Stimulated activated effector memory CD8-positive, alpha-beta T cell treated with anti-CD3 and anti-CD28 coated beads, Interleukin-12 subunit alpha, Interleukin-12 subunit beta, amount 100 ng/mL, for 72 hours (primary cell): Measurements from ENCODE around the gene ITSN2.
A peak's percentile ranks its signal among the peaks of the same experiment; 100 is the strongest.
"Not testable (repeated sequence)": the region's sequence is repeated elsewhere in the genome, so short reads cannot be mapped to it uniquely, and the experiment has no call there.

Source experiments
- ATAC-seq: fragments of 150-1000 bp; cut with Tn5 transposase; 2 replicates; pipeline ENCODE4 v1.10.0; 2021
- DNase-seq, 2 donors: peaks; one replicate each; pipeline ENCODE4 v3.0.0; 2021 to 2022; ENCODE audit warnings: low spot score in 2 of 2
- H3K27ac Mint-ChIP-seq: one replicate; pipeline ENCODE4 v1.8.0; 2022; ENCODE audit warnings: mild to moderate bottlenecking, mixed read lengths
- H3K36me3 Mint-ChIP-seq: one replicate; pipeline ENCODE4 v1.8.0; 2022; ENCODE audit warnings: mild to moderate bottlenecking, mixed read lengths
- H3K4me1 Mint-ChIP-seq: one replicate; pipeline ENCODE4 v1.8.0; 2022; ENCODE audit warnings: mixed read lengths
- H3K4me3 Mint-ChIP-seq: one replicate; pipeline ENCODE4 v1.8.0; 2022; ENCODE audit warnings: mild to moderate bottlenecking, mixed read lengths
- H3K9me3 Mint-ChIP-seq: one replicate; pipeline ENCODE4 v1.8.0; 2022; ENCODE audit warnings: mixed read lengths

ITSN2 gene

DNA sequence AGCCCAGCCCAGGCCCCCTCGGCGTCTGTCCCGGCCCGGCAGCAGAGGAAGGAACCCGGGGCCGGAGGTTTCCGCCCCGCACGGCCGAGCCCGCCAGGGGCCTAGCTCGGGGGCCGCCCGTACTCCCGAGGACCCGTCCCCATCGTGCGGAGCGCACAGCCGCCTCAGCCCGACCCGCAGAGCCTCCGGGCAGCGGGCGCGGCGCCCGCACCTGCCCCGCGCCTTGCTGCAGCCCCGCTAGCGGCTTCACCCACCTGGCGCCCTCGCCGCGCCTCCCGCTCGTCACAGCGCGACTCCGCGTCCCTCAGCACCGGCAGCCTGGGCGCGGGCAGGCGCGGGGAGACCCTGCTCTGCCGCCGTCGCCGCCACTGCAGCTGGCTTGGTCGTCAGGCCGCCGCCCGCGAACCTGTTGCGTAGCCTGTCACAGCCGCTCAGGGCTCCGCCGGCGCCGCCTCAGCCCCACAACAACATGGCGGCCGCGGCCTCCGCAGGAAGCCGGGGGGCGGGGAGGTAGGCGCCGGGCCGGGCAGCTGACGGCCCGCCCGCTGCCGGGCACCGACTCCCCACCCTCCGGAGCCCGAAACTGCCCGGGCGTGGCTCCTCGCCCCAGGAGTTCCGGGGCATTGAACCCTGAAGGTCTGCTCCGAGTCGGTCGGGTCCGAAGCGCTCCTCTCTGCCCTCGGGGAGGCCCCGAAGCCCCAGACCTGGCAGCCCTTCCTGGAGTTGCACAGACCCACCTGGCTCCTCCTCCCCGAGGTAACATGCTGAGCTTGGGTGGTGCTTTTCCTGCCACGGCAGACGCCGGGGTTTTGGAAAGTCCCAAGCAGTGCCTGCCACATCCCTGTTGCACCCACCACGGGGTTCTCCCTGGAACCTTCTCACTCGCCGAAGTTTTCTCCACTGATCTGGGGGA lies at the start of gene ITSN2:
Gene ITSN2 (minus strand): TSS at position 487 of the 913 bp plus-strand sequence. CDS start 32,454 bp downstream, outside the sequence.
- peaks cover 26% of the 10 kb centered on the region for H3K4me1 Mint-ChIP-seq
- DNase-seq (peak; percentile 79 to 92), ATAC-seq (peak; percentile 95)
- H3K36me3 Mint-ChIP-seq = peaks cover 21% of the 10 kb centered on the region
- H3K4me3 Mint-ChIP-seq = peak within 1 kb of the TSS; percentile 79
- H3K27ac Mint-ChIP-seq = peak within 1 kb of the TSS; percentile 96
- H3K9me3 Mint-ChIP-seq = no peaks in the 10 kb centered on the region

GRCh38 chr2:24409171-24409570 lies 48.8 kb upstream of the ITSN2 start:
- no peaks in the 10 kb centered on the region for H3K36me3 Mint-ChIP-seq
- no peaks in the 10 kb centered on the region for H3K4me1 Mint-ChIP-seq
- no peak overlapping the region for H3K27ac Mint-ChIP-seq
- no peaks in the 10 kb centered on the region for H3K9me3 Mint-ChIP-seq
- DNase-seq (no peak), ATAC-seq (no peak)
- H3K4me3 Mint-ChIP-seq = no peak overlapping the region

DNA sequence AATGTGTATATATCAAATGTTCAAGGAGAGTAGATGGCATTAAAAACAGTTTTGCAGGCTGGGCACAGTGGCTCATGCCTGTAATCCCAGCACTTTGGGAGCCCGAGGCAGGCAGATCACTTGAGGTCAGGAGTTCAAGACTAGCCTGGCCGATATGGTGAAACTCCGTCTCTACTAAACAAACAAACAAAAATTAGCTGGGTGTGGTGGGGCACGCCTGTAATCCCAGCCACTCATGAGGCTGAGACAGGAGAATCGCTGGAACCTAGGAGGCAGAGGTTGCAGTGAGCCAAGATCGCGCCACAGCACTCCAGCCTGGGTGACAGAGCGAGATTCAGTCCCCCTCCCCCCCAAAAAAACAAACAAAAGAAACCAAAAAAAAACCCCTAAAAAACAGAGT lies 48.4 kb upstream of the ITSN2 start:
- not testable (repeated sequence) for DNase-seq, H3K4me3 Mint-ChIP-seq, H3K9me3 Mint-ChIP-seq, H3K4me1 Mint-ChIP-seq, H3K36me3 Mint-ChIP-seq, ATAC-seq, H3K27ac Mint-ChIP-seq

DNA sequence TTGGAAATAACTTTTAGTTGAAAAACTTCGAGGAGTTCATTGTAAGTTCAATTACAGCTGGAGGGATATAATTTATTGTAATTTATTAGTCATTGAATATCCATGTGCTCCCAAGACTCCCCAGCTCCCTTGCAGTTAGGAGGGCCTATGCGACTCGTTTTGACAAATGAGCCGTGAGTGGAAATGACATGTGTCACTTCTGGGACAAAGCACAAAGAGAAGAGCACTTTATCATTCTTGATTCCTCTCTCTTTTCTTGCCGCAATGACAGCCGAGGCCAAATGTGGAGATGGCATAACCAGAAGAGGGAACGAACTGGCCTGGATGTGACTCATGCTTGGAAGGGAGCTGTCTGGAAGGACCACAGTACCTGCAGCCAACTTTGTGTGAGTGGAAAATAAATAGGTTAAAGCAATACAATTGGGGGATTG lies 44.2 kb upstream of the ITSN2 start:
- H3K4me1 Mint-ChIP-seq = no peaks in the 10 kb centered on the region
- no peak overlapping the region for H3K4me3 Mint-ChIP-seq
- no peaks in the 10 kb centered on the region for H3K9me3 Mint-ChIP-seq
- DNase-seq = no peak
- ATAC-seq = no peak
- H3K27ac Mint-ChIP-seq = no peak overlapping the region
- no peaks in the 10 kb centered on the region for H3K36me3 Mint-ChIP-seq

- Mint-ChIP-seq H3K36me3 (no peaks in the 10 kb centered on the region), H3K4me1 (no peaks in the 10 kb centered on the region), H3K9me3 (no peaks in the 10 kb centered on the region), H3K27ac (no peak overlapping the region), H3K4me3 (no peak overlapping the region)
- DNase-seq = no peak
- no peak for ATAC-seq
Observed at GRCh38 chr2:24403832-24404212, 43.5 kb upstream of the ITSN2 start.

GRCh38 chr2:24403168-24403831 lies 43.0 kb upstream of the ITSN2 start:
- no peak for ATAC-seq
- Mint-ChIP-seq H3K27ac (no peak overlapping the region), H3K4me1 (no peaks in the 10 kb centered on the region), H3K4me3 (no peak overlapping the region), H3K36me3 (no peaks in the 10 kb centered on the region), H3K9me3 (no peaks in the 10 kb centered on the region)
- no peak for DNase-seq

- Mint-ChIP-seq H3K4me1 (no peaks in the 10 kb centered on the region), H3K9me3 (no peaks in the 10 kb centered on the region), H3K27ac (no peak overlapping the region), H3K4me3 (no peak overlapping the region), H3K36me3 (no peaks in the 10 kb centered on the region)
- no peak for ATAC-seq
- DNase-seq = no peak
Observed at GRCh38 chr2:24402242-24403097, 42.1 kb upstream of the ITSN2 start.

DNA sequence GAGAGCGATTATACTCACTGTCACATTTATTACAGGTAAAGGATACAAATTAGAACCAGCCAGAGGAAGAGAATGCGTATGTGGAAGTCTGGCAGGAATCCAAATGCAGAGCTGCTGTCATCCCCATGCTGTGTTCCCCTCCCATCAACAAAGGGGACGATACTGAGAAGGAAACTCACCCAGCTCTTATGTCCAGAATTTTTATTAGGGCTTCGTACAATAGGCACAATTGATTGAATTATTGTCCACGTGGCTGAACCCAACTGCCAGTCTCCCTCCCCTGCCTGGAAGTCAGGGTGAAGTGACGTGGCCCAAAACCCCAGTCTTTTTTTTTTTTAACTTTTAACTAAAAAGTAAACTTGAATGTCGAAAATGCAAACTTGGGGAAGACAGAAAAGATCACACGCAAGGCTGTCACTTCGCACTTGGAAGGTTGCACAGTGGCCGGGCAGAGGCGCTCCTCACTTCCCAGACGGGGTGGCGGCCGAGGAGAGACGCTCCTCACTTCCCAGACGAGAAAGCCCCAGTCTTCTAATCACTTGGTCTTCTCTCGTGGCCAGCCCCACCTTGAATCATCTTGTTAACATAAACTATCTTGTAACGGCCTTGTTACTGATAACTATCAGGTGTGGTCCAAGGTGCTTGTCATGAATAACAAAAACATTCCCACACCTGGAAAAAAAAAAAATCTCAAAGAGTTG lies 40.0 kb upstream of the ITSN2 start:
- Mint-ChIP-seq H3K4me1 (no peaks in the 10 kb centered on the region), H3K9me3 (no peaks in the 10 kb centered on the region), H3K27ac (no peak overlapping the region), H3K36me3 (no peaks in the 10 kb centered on the region), H3K4me3 (no peak overlapping the region)
- DNase-seq (no peak), ATAC-seq (no peak)

DNA sequence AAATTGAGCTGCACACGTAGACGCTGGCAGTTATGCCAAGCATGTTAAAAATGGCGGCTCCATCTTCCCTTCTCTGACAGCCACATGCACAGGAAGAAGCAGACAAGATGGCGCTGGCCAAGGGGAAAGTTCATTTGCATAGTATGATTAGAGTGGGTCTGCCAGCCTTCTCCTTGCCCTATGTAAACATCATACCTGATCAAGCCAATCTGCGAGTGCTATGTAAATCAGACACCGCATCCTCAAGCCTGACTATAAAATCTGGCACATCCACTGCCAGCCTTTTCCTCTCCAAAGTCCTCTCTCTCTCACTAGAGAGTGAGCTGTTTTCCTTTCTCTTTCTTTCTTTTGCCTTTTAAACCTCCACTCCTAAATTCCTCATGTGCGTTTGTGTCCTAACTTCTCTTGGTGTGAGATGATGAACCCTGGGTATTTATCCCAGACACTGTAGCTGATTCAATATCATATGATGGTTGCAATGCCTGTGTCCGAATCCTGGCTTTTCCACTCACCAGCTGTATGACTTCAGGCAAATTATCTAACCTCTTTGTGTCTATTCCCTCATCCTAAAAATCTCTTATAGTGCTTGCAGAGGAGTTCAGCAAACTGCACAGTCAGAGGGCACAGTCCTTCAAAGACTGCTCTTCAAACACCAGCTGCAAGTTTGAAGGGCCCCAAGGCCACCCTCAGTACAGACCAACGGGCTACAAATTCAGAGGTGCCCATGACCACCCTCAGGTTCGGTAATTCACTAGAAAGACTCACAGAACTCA lies 39.3 kb upstream of the ITSN2 start:
- no peak for ATAC-seq
- Mint-ChIP-seq H3K4me3 (no peak overlapping the region), H3K36me3 (no peaks in the 10 kb centered on the region), H3K27ac (no peak overlapping the region), H3K4me1 (no peaks in the 10 kb centered on the region), H3K9me3 (no peaks in the 10 kb centered on the region)
- DNase-seq = no peak

GRCh38 chr2:24394998-24395397 lies 34.7 kb upstream of the ITSN2 start:
- no peak overlapping the region for H3K27ac Mint-ChIP-seq
- H3K9me3 Mint-ChIP-seq = no peaks in the 10 kb centered on the region
- DNase-seq (no peak), ATAC-seq (no peak)
- H3K4me1 Mint-ChIP-seq = no peaks in the 10 kb centered on the region
- H3K4me3 Mint-ChIP-seq = no peak overlapping the region
- H3K36me3 Mint-ChIP-seq = no peaks in the 10 kb centered on the region

DNA sequence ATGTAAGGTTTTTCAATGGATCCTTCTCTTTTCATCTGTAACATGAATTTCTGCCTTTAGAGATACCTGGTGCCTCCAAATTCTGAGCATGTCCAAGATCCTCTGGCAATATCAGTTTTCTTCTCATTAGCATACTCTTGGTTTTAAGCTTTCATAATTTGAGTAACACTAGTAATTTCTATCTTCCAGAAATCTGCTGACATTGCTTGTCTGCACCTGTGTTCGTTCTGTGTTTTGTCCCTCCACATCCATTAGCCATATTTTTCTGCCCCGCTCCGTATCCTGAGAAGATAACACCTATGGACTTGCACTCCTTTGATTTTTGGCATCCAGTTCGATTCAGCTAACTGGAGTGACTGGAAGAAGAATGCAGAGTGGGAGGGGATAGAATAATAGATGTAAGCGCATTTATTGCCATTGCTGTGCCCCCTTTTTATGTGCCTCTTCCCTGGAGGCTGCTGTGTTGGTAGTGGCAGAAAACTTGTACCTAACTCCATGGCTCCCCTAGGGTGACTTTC lies 32.3 kb upstream of the ITSN2 start:
- ATAC-seq = no peak
- Mint-ChIP-seq H3K9me3 (no peaks in the 10 kb centered on the region), H3K27ac (no peak overlapping the region), H3K4me1 (no peaks in the 10 kb centered on the region), H3K36me3 (no peaks in the 10 kb centered on the region), H3K4me3 (no peak overlapping the region)
- no peak for DNase-seq

GRCh38 chr2:24385366-24385765 lies 25.0 kb upstream of the ITSN2 start:
- Mint-ChIP-seq H3K27ac (peak overlapping the region; percentile 50), H3K4me3 (no peak overlapping the region)

GRCh38 chr2:24382363-24383073 lies 22.2 kb upstream of the ITSN2 start:
- H3K4me3 Mint-ChIP-seq = no peak overlapping the region
- no peaks in the 10 kb centered on the region for H3K9me3 Mint-ChIP-seq

More at GRCh38 chr2:24385366-24385765, 25.0 kb upstream of the ITSN2 start:
- DNase-seq = no peak
- Mint-ChIP-seq H3K36me3 (no peaks in the 10 kb centered on the region), H3K4me1 (no peaks in the 10 kb centered on the region), H3K9me3 (no peaks in the 10 kb centered on the region)
- no peak for ATAC-seq

More at GRCh38 chr2:24382363-24383073, 22.2 kb upstream of the ITSN2 start:
- Mint-ChIP-seq H3K27ac (no peak overlapping the region), H3K4me1 (no peaks in the 10 kb centered on the region), H3K36me3 (no peaks in the 10 kb centered on the region)
- DNase-seq (peak; percentile 16 to 68), ATAC-seq (peak; percentile 83)
